ENCODE results near the gene DHH. TPM values are rescaled to one million over a fixed set of nuclear protein-coding genes. Genes with fewer than 3 reads are reported as not detected.

The DHH gene
- total and polyA plus RNA-seq, 9 of the 15 experiments (the other 6 are each of a cell fraction or from before 2014, with no cell fraction given): 0.07 to 2.6 (median 0.54) TPM

DNA sequence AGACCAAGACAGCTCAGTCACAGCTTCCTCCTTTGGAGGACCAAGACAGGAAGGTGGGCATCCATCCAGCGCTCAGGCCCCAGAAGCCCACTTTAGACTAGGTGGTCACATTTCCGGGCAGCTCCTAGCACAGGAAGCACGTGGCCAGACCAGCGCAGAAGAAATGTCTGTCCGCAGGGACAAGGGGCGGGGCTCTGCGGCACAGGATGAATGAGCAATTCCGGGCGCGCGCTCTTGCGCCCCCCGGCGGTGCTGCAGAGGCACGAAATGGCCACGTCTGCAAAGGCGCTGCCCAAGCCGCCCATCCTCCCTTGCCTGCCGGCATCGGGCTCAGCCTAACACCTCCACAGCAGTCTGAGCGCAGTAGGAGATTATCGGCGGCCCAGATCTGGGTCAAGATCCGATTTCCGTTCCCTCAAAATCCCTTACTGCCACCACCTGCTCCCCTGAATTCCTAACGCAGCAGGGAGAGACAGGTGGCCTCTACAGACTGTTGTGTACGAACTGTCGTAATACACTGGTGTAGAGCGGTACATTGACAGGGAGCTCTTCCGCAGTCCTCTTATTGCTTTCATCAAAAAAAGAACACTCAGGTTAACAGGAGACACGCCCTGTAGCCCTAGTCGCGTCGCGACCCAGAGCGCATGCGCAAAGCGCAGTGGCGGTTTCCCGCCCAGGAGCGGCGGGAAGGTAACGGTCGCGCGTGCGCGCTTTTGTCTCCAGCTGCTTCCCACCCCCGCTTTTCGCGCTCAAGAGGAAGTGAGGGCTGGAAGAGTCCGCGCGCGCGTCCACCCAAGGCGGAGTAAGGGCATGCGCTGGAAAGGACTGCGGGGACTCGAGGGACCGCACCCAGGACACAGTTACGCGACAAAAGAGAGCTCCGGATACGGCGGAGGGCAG, 35.8 kb upstream of the DHH start (continued):
- TF ChIP-seq SP2 (IDR thresholded peaks at IDR 0.05; ENCODE audit: extremely low read depth, low read depth, low read length, poor library complexity, severe bottlenecking): no peak
- no peak; the same call in 1 of the 2 replicates for TF ChIP-seq ZNF197 (CRISPR knock-in tag; IDR thresholded peaks at IDR 0.05; ENCODE audit: low read depth)
- TF ChIP-seq POU5F1 (IDR thresholded peaks at IDR 0.05; ENCODE audit: borderline replicate concordance, low read depth, low read length, partially characterized antibody): peak; percentile 38
- TF ChIP-seq ELF2 (CRISPR knock-in tag; IDR thresholded peaks at IDR 0.05): peak; percentile 72; the same call in 1 of the 2 replicates
- TF ChIP-seq, protein P1, sequence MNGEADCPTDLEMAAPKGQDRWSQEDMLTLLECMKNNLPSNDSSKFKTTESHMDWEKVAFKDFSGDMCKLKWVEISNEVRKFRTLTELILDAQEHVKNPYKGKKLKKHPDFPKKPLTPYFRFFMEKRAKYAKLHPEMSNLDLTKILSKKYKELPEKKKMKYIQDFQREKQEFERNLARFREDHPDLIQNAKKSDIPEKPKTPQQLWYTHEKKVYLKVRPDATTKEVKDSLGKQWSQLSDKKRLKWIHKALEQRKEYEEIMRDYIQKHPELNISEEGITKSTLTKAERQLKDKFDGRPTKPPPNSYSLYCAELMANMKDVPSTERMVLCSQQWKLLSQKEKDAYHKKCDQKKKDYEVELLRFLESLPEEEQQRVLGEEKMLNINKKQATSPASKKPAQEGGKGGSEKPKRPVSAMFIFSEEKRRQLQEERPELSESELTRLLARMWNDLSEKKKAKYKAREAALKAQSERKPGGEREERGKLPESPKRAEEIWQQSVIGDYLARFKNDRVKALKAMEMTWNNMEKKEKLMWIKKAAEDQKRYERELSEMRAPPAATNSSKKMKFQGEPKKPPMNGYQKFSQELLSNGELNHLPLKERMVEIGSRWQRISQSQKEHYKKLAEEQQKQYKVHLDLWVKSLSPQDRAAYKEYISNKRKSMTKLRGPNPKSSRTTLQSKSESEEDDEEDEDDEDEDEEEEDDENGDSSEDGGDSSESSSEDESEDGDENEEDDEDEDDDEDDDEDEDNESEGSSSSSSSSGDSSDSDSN (IDR thresholded peaks at IDR 0.05; ENCODE audit: borderline replicate concordance in 1 of 2, low read depth in 2 of 2, low read length in 2 of 2): no peak
- TF ChIP-seq EGR1 (conservative IDR thresholded peaks at IDR 0.05): peak; percentile 97
- TF ChIP-seq EWSR1 (IDR thresholded peaks at IDR 0.05; ENCODE audit: borderline replicate concordance, low read depth, partially characterized antibody): no peak
- TF ChIP-seq, protein P2, sequence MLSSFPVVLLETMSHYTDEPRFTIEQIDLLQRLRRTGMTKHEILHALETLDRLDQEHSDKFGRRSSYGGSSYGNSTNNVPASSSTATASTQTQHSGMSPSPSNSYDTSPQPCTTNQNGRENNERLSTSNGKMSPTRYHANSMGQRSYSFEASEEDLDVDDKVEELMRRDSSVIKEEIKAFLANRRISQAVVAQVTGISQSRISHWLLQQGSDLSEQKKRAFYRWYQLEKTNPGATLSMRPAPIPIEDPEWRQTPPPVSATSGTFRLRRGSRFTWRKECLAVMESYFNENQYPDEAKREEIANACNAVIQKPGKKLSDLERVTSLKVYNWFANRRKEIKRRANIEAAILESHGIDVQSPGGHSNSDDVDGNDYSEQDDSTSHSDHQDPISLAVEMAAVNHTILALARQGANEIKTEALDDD (IDR thresholded peaks at IDR 0.05): no peak; the same call in 1 of the 2 replicates
- peak; percentile 94 for TF ChIP-seq NFE2 (IDR thresholded peaks at IDR 0.05; ENCODE audit: low read depth)
- TF ChIP-seq BMI1 (IDR thresholded peaks at IDR 0.05; ENCODE audit: low read length): no peak
- TF ChIP-seq PTTG1 (tag; IDR thresholded peaks at IDR 0.05; ENCODE audit: low read depth): no peak
- TF ChIP-seq ZNF778 (CRISPR knock-in tag; IDR thresholded peaks at IDR 0.05): no peak
- TF ChIP-seq CC2D1A (IDR thresholded peaks at IDR 0.05): peak; percentile 39; the same call in 1 of the 2 replicates
- TF ChIP-seq TRIM28 (IDR thresholded peaks at IDR 0.05): 0 out of 2 replicates have a peak, but pooled peaks have one; percentile 16
- TF ChIP-seq NFYB (IDR thresholded peaks at IDR 0.05; ENCODE audit: extremely low read depth, insufficient read length): no peak
- TF ChIP-seq, protein P3, sequence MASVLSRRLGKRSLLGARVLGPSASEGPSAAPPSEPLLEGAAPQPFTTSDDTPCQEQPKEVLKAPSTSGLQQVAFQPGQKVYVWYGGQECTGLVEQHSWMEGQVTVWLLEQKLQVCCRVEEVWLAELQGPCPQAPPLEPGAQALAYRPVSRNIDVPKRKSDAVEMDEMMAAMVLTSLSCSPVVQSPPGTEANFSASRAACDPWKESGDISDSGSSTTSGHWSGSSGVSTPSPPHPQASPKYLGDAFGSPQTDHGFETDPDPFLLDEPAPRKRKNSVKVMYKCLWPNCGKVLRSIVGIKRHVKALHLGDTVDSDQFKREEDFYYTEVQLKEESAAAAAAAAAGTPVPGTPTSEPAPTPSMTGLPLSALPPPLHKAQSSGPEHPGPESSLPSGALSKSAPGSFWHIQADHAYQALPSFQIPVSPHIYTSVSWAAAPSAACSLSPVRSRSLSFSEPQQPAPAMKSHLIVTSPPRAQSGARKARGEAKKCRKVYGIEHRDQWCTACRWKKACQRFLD (CRISPR knock-in tag; IDR thresholded peaks at IDR 0.05): no peak; the same call in 1 of the 2 replicates
- peak; percentile 52; the same call in 1 of the 2 replicates for TF ChIP-seq ZSCAN29 (IDR thresholded peaks at IDR 0.05)
- peak; percentile 43; the same call in 1 of the 2 replicates for TF ChIP-seq SRSF3 (IDR thresholded peaks at IDR 0.05; ENCODE audit: insufficient read depth, low read length)
- peak; percentile 81 to 87 for TF ChIP-seq FOXK2 (conservative IDR thresholded peaks at IDR 0.05 in 1 of 2, IDR thresholded peaks at IDR 0.05 in 1 of 2; ENCODE audit: low read depth in 2 of 2)
- TF ChIP-seq FOS (IDR thresholded peaks at IDR 0.05; ENCODE audit: extremely low read depth, insufficient read length): no peak
- TF ChIP-seq ZZZ3 (IDR thresholded peaks at IDR 0.05): peak; percentile 88; the same call in 1 of the 2 replicates
- no peak for TF ChIP-seq SAFB2 (IDR thresholded peaks at IDR 0.05; ENCODE audit: borderline replicate concordance, low read depth, low read length, severe bottlenecking)
- TF ChIP-seq SMARCE1 (IDR thresholded peaks at IDR 0.05): no peak; the same call in 1 of the 2 replicates
- peak; percentile 57; the same call in 1 of the 2 replicates for TF ChIP-seq LEF1 (IDR thresholded peaks at IDR 0.05)
